Dermis microvascular lymphatic vessel endothelial cell (primary cell): Measurements from ENCODE around the gene SLC38A2. TPM values are rescaled to one million over a fixed set of nuclear protein-coding genes. Genes with fewer than 3 reads are reported as not detected.

Experiments used
- DNase-seq, 2 donors: peaks; one replicate each; pipeline versions ENCODE4 v3.0.0 to v3.0.0-alpha.2; 2010; ENCODE audit warnings: low read depth in 2 of 2
- total RNA-seq: library from RNA; depleted of rRNA; stranded (reverse); fragments of >200 nt; gene quantifications from 2 replicates; pipeline ENCODE4 v1.2.1, GENCODE V29; 2014

Gene SLC38A2
- total RNA-seq, 1 donor from 2014 or later: 451 TPM

GRCh38 chr12:46376579-46376978, 4.0 kb upstream of the SLC38A2 start:
- DNase-seq: no peak

GRCh38 chr12:46374711-46375110, 2.1 kb upstream of the SLC38A2 start:
- no peak for DNase-seq

- no peak for DNase-seq
These were observed 1.7 kb upstream of the SLC38A2 start for GRCh38 chr12:46374310-46374709.

DNA sequence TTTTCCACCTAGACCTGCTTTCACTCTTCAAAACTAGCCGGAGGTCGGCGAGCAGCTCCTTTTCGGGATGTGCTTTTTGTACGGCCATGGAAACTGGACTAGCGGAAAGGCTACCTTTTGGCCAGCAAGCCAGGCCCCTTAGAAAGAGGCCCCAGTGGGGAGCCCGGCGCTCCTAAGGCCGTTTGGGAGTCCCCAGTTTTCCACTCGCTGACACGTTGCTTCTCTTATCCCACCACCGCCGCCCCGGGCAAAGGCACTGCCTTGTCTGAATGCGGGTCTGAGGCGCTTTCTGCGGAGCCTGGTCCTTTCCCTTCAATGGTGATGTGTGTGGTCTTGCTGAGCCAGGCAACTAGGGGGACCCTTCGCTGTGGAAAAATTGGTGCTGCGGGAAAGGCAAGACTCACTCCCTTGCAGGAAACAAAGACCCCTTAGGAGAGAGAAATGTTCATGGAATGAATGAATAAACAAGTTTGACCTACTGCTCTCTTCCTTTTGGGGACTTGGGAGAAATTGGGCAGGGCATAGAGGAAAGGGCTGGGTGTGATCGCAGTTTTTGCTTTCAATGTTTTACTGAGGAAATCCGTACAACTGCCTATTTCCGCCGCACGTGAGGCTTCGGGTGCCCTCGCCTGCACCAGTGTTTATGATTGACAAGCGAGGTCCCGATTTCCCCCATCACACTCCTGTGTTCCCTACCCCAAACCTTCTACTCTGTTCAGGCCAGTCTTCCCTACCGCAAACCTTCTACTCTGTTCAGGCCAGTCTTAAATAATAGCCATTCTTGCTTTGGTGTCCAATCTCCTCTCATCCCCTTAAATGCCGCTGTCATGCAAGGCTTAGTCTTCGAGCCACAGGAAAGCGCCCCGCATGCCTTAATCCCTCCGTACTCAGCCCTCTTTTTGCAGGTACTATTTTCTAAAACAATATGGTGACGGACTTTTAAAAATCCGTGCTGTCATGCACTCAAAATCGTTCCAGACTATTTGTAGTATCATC, 1.0 kb upstream of the SLC38A2 start:
- peak in 1 of 2 donors; percentile 69 for DNase-seq

GRCh38 chr12:46371718-46372543, 642 bp downstream of the SLC38A2 start:
- peak in 1 of 2 donors; percentile 73 for DNase-seq

DNA sequence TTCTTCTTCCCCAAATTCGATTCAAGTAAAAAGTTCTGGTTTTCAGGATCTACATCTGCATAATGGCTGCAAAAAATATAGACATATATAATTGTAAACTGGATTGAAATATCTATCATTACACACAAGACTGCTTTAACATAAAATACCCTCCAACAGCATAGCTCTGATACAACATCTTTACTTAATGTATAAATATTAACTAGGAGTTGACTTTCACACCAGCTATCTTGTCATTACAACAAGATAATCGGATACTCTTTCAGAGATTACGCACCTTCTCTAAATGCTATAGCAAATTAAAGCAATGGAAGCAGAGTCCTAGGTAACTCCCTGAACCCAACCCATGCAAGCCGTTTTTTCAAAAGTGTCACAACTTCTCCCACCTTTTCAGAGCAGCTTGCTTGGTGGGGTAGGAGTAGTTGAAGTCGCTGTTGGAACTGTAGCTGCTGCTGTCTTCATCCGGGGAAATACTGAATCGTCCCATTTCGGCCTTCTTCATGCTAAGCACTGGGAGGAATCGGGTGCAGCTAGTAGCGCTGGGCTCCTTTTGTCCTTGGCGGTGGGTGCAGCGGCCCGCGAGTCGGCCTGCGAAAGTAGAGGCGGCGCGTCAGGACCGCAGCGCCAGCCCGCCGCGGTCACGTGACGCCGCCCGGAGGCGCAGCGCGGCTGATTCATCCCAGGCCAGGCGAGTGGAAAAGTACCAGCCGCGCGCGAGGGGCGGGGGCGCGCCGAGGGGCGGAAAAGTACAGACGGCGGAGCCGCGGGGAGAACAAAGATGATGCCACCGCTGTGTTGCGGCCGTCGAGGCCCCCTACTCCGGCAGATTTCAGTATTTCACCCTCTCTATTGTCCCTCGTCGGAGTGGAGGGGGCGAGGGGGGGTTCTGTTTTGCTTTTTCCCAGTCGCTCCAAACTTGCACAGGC, 1.5 kb downstream of the SLC38A2 start:
- DNase-seq: peak; percentile 69 to 91

DNA sequence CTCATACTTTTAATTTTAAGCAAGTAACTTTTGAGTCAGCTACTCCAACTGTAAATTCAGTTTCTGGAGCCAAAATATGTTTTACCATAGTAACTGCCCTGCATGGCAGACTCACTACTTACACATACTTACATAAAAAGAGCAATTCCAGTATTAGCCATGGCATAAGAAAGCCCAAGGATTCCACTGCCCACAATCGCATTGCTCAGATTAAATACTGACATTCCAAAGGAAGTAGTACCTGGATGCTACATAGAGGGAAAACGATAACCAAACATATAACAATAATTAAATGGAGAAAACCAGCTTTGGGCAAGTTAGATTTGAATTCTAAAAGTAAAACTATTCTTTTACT, 2.2 kb downstream of the SLC38A2 start:
- DNase-seq: peak in 1 of 2 donors; percentile 8

DNA sequence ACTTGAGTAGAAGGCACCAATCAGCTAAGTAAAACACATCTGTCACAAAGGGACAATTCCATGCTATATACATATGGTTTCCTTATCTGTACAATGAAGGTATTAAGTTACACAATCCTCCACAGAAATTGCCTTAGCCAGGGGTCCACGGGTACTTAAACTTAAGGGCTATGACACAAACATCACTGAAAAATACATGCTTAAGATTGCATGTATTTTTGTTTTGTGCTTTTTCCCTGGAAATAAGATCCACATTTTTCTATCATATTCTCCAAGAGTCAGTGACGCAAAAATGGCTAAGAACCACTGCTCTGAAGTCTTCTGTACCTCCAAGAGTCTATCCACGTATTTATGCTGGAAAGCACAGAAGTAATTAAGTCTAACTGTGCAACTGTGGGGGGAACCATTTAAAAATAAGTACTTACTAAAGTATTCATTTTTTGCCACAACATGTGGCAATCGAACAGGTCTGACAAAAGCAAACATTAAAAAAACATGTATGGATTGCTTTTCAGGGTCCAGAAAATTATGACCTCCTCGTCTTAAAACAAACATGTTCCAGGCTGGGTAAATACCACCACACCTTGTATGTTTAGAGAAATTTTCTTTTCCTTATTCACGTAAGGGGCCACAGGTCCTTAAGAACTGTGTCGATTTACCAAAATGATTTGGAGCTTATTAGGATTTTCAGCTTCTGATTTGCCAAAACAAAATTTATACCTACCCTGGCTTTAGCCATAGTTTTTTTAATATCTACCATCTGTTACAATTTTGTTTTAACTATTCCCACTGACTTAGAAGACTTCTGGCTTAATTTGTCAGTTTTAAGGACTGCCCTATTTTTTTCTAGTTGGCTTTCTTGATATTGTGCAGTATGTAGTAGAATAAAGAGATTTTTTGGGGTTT, 2.8 kb downstream of the SLC38A2 start:
- peak in 1 of 2 donors; percentile 16 for DNase-seq

DNA sequence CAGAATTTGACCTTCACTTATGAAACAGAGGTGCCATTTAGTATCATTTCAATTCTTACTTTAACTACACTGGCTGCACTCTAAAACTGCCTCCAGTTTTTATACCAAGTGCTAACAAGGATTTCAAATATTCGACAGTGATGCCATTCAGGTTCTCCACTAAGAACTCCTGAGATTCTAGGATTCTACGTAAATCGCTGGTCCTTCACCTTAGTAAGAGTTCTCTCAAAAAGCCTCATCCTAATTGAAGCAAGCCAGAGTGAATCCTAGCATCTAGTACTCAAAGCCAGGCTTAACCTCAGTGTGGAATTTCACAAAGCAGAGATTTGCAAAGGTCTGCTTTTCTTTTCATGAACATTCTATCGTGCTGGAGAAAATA, 3.5 kb downstream of the SLC38A2 start:
- DNase-seq: no peak

DNA sequence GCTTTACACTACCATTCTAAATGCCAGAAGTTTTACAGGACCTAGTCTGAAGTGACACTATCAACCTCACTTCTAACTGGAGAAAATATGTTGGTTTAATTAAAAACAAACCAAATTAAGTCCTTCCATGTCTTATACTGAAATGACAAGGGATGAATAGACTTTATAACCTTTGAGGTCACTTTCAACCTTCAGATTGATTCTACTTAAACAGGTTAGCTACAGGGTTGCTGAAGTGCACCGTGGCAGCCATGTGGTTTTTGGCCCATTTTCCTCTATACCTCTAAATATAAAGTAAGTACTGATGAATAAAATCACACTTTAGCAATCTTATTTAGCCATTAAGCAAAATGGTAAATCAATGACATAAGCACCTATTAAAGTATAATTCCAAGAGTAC, 3.9 kb downstream of the SLC38A2 start:
- peak in 1 of 2 donors; percentile 10 for DNase-seq

DNA sequence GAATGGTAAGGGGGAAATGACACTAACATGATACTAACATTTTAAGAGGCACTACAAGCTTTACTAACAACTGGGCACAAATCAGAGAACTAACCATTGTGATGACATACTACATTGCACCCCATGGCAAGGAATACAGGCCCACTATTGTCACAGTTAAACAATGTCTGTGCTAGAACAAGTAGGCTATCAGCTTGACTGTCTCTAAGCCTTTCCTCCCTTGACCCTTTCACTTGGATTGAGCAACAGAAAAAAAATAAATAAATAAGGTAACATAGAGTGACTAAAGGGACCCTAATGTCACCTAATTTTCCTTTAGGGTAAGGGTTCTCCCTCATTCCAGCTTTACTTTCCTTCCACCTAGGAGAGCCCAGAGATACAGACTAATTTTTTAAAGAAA, 4.4 kb downstream of the SLC38A2 start:
- DNase-seq: peak in 1 of 2 donors; percentile 27

DNA sequence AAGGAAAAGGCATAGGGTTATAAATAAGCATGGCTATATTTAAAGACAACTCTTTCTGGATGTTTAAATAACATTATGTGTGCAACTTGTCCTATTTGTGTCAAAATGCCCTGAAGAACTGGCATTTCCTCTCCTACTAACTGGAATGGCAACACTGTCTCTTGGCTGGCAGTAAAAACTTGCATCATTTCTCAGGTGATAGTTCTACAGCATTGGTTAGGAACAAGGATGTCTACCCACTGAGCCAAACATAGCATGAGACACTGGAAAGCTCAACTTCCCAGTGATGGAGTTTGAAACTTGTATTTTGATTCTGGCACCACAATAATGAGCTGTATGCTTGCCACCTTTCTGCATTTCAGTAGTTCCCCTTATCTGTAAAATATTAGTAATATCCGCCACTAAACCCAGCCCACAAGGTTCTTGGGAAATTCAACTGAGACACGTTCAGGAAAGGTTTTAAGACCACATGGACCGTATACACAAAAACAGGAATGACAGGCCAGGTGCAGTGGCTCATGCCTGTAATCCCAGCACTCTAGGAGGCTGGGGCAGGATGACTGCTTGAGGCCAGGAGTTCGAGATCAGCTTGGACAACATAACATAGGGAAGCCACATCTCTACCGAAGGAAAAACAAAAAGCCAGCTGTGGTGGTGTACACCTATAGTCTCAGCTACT, 5.1 kb downstream of the SLC38A2 start:
- peak in 1 of 2 donors; percentile 43 for DNase-seq

- peak in 1 of 2 donors; percentile 19 for DNase-seq
These were observed 5.8 kb downstream of the SLC38A2 start for GRCh38 chr12:46366771-46367170.

DNA sequence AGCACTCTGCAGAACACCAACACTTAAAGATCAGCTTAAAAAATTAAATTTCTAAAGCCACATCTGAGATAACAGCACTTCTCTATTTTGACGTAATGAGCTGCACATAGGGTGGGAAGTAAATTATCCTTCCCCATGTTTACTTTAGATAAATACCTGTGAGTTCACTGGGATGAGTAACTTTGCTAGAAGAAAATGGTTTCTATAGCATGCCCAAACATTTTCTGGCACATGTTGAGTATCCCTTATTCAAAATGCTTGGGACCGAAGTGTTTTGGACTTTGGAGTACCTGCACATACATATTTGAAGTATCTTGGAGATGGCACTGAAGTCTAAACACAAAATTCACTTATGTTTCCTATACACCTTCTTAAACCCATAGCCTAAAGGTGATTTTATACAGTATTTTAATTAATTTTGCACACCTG, 6.6 kb downstream of the SLC38A2 start:
- peak in 1 of 2 donors; percentile 13 for DNase-seq

- DNase-seq: peak in 1 of 2 donors; percentile 75
These were observed 7.6 kb downstream of the SLC38A2 start for GRCh38 chr12:46364777-46365580.

GRCh38 chr12:46364300-46364696, 8.3 kb downstream of the SLC38A2 start:
- DNase-seq: no peak

GRCh38 chr12:46363582-46364299, 8.8 kb downstream of the SLC38A2 start:
- no peak for DNase-seq
